ENCODE results near the gene UBE2G2. TPM values are rescaled to one million over a fixed set of nuclear protein-coding genes. Genes with fewer than 3 reads are reported as not detected.

Gene UBE2G2
- total RNA-seq, 1 experiment from 2014 or later, result 91.3 TPM

DNA sequence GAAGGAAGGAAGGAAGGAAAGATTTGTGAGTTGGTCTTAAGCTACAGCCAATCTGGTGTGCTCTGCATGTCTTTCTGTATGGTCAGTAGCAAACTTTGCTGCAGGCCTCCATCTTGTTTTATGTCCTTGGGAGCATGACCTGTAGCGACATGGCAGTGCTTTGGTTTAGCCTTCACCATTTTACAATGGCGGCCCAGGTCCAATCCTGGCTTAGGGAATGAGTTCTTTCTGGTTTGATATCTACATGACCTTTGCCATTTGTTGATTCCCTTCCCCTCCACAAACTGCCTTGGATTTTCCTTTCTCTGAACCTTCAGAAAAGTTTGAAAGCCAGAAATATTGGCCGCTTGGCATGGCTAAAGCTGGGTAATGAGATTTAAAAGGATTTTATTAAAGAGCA lies 59.7 kb downstream of the UBE2G2 start:
- intact Hi-C loops (cut with micrococcal nuclease; ENCODE audit: unreplicated experiment), result no loop called here
- Mint-ChIP-seq H3K4me3 (ENCODE audit: unreplicated experiment) (no peak overlapping the region), H3K4me1 (ENCODE audit: low read depth, unreplicated experiment) (no peaks in the 10 kb centered on the region), H3K27ac (ENCODE audit: unreplicated experiment) (no peak overlapping the region), H3K9me3 (ENCODE audit: unreplicated experiment) (no peaks in the 10 kb centered on the region), H3K27me3 (ENCODE audit: insufficient read depth, unreplicated experiment) (peaks cover 6% of the 10 kb centered on the region), H3K36me3 (ENCODE audit: insufficient read depth, unreplicated experiment) (no peaks in the 10 kb centered on the region)
- POLR2A ChIA-PET, result no interaction called here
- H3K27me3 ChIP-seq (replicated peaks; ENCODE audit: control insufficient read depth, insufficient read depth, low read length), result no peaks in the 10 kb centered on the region
- TF ChIP-seq, protein P1, sequence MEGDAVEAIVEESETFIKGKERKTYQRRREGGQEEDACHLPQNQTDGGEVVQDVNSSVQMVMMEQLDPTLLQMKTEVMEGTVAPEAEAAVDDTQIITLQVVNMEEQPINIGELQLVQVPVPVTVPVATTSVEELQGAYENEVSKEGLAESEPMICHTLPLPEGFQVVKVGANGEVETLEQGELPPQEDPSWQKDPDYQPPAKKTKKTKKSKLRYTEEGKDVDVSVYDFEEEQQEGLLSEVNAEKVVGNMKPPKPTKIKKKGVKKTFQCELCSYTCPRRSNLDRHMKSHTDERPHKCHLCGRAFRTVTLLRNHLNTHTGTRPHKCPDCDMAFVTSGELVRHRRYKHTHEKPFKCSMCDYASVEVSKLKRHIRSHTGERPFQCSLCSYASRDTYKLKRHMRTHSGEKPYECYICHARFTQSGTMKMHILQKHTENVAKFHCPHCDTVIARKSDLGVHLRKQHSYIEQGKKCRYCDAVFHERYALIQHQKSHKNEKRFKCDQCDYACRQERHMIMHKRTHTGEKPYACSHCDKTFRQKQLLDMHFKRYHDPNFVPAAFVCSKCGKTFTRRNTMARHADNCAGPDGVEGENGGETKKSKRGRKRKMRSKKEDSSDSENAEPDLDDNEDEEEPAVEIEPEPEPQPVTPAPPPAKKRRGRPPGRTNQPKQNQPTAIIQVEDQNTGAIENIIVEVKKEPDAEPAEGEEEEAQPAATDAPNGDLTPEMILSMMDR (IDR thresholded peaks at IDR 0.05; ENCODE audit: insufficient read depth in 1 of 2, low read depth in 1 of 2, low read length in 1 of 2, severe bottlenecking in 1 of 2, unreplicated experiment in 1 of 2), result no peak
- no peaks in the 10 kb centered on the region for H3K4me1 ChIP-seq
- no peak for DNase-seq
- H3K36me3 ChIP-seq (ENCODE audit: control insufficient read depth, insufficient read depth, low read length), result no peaks in the 10 kb centered on the region
- CTCF ChIA-PET, result interaction anchor here (0.6 to 2.6 kb wide), 15 partner anchors 9 to 280 kb away, joined by 3 to 46 read pairs (median 4); partner anchors contain the start of gene TSPEAR
- H3K4me3 ChIP-seq (ENCODE audit: low read depth, low read length), result no peak overlapping the region
- no TSS peak for BruUV-seq (replicated peaks)
- no peaks in the 10 kb centered on the region for H3K9me3 ChIP-seq

- Histone ChIP-seq H3K9me3 (no peaks in the 10 kb centered on the region), H3K4me1 (no peaks in the 10 kb centered on the region), H3K36me3 (ENCODE audit: control insufficient read depth, insufficient read depth, low read length) (no peaks in the 10 kb centered on the region), H3K4me3 (ENCODE audit: low read depth, low read length) (no peak overlapping the region), H3K27me3 (replicated peaks; ENCODE audit: control insufficient read depth, insufficient read depth, low read length) (no peaks in the 10 kb centered on the region)
- no peak for DNase-seq
- CTCF ChIA-PET, result interaction anchor here (0.7 to 2.6 kb wide), 3 partner anchors 18 to 235 kb away, joined by 3 to 46 read pairs (median 4); no protein-coding TSS in a partner anchor
- H3K27me3 Mint-ChIP-seq (ENCODE audit: insufficient read depth, unreplicated experiment), result peaks cover 6% of the 10 kb centered on the region
- BruUV-seq (replicated peaks), result no TSS peak
- POLR2A ChIA-PET, result no interaction called here
- H3K36me3 Mint-ChIP-seq (ENCODE audit: insufficient read depth, unreplicated experiment), result no peaks in the 10 kb centered on the region
- intact Hi-C loops (cut with micrococcal nuclease; ENCODE audit: unreplicated experiment), result no loop called here
- no peak overlapping the region for H3K27ac Mint-ChIP-seq (ENCODE audit: unreplicated experiment)
- no peak overlapping the region for H3K4me3 Mint-ChIP-seq (ENCODE audit: unreplicated experiment)
- TF ChIP-seq, protein P1 (IDR thresholded peaks at IDR 0.05; ENCODE audit: insufficient read depth in 1 of 2, low read depth in 1 of 2, low read length in 1 of 2, severe bottlenecking in 1 of 2, unreplicated experiment in 1 of 2), result no peak
- H3K4me1 Mint-ChIP-seq (ENCODE audit: low read depth, unreplicated experiment), result no peaks in the 10 kb centered on the region
- H3K9me3 Mint-ChIP-seq (ENCODE audit: unreplicated experiment), result no peaks in the 10 kb centered on the region
These were observed 60.9 kb downstream of the UBE2G2 start for GRCh38 chr21:44740742-44741141.

DNA sequence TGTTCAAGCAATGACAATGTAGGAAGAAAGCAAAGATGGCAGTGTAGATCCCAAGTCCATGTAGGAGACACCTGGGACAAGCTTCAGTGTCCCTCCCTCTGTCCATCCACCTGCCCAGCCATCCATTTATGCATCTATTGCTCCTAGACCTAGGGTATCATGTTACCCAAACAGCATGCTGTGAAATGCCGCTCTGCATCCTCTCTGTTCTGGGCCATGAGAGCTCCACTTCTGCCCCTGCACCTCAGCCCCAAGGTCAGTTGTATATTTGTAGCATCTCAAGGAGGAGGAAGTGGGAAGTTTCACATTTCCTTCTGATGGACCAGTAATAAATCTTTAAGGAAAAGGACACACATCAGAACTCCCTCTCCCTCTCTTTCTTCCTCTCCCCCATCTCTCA lies 62.3 kb downstream of the UBE2G2 start:
- ChIA-PET CTCF (no interaction called here), POLR2A (no interaction called here)
- Histone ChIP-seq H3K4me1 (no peaks in the 10 kb centered on the region), H3K9me3 (no peaks in the 10 kb centered on the region), H3K36me3 (ENCODE audit: control insufficient read depth, insufficient read depth, low read length) (no peaks in the 10 kb centered on the region), H3K27me3 (replicated peaks; ENCODE audit: control insufficient read depth, insufficient read depth, low read length) (no peaks in the 10 kb centered on the region), H3K4me3 (ENCODE audit: low read depth, low read length) (no peak overlapping the region)
- no TSS peak for BruUV-seq (replicated peaks)
- no peak overlapping the region for H3K4me3 Mint-ChIP-seq (ENCODE audit: unreplicated experiment)
- H3K9me3 Mint-ChIP-seq (ENCODE audit: unreplicated experiment), result no peaks in the 10 kb centered on the region
- no peak for DNase-seq
- TF ChIP-seq, protein P1 (IDR thresholded peaks at IDR 0.05; ENCODE audit: insufficient read depth in 1 of 2, low read depth in 1 of 2, low read length in 1 of 2, severe bottlenecking in 1 of 2, unreplicated experiment in 1 of 2), result no peak
- intact Hi-C loops (cut with micrococcal nuclease; ENCODE audit: unreplicated experiment), result no loop called here
- H3K27ac Mint-ChIP-seq (ENCODE audit: unreplicated experiment), result no peak overlapping the region
- H3K4me1 Mint-ChIP-seq (ENCODE audit: low read depth, unreplicated experiment), result no peaks in the 10 kb centered on the region
- peaks cover 6% of the 10 kb centered on the region for H3K27me3 Mint-ChIP-seq (ENCODE audit: insufficient read depth, unreplicated experiment)
- H3K36me3 Mint-ChIP-seq (ENCODE audit: insufficient read depth, unreplicated experiment), result no peaks in the 10 kb centered on the region
